OCI-LY1 (cell line): Measurements from ENCODE around the gene ZNF14.

Experiments used
- CTCF ChIP-seq: fragments of 200-600 bp; sonication (generic), shearing (Covaris generic); IDR thresholded peaks from 2 replicates; pipeline ENCODE4 v1.5.1; 2017; ENCODE audit warnings: mild to moderate bottlenecking, antibody characterized with exemption, low read length, moderate library complexity, mixed read lengths
- EZH2 ChIP-seq: fragments of 200-600 bp; sonication (generic), shearing (Covaris generic); IDR thresholded peaks from 2 replicates; pipeline ENCODE4 v1.8.0; 2017; ENCODE audit warnings: borderline replicate concordance, mixed run types, mild to moderate bottlenecking, antibody characterized with exemption, low read length, moderate library complexity, mixed read lengths

- TF ChIP-seq EZH2, result no peak
- no peak for TF ChIP-seq CTCF
Measured at GRCh38 chr19:19721896-19722295, 11.0 kb downstream of the ZNF14 start.
